HG03097 (cell line): ENCODE data around the gene MAP3K8.

Source experiments
- ATAC-seq: cut with Tn5 transposase; IDR thresholded peaks from one replicate; pipeline ENCODE4 v1.9.1; 2021; ENCODE audit not compliant: unreplicated experiment, low FRiP score

The MAP3K8 gene

DNA sequence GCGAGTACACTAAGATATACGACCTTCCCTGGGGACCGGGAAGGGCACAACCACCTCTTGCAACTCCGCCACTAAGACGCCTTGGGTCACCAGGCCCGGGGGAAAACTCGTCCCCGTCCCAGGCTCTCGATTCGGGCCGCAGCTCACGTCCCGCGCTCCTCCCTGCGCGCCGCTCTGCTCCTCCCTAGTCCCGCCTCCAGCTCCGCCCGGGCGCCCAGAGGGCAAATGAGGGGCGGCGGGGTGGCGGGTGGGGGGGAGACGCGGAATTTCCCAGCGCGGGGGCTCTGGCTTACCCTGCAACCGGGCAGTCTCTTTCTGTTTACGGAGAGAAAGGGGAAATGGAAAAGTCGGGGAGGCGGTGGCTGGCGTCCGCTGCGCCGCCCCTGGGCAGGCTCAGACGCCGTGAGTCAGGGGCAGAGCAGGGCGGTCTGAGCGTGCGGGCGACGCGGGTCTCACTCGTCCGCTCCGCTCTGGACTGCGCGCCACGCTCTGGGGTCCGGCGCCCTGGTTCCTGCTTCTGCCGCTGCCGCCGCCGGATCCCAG is at the start of gene MAP3K8:
MAP3K8 (plus strand) TSS at position 455 of the 543 bp plus-strand sequence. CDS start 4,755 bp downstream, outside the sequence.
- ATAC-seq = peak; percentile 60

- ATAC-seq = no peak
These were observed 49.2 kb upstream of the MAP3K8 start for GRCh38 chr10:30384701-30385201.

GRCh38 chr10:30386801-30387588 is 47.0 kb upstream of the MAP3K8 start:
- no peak for ATAC-seq

- ATAC-seq = no peak
These were observed 46.2 kb upstream of the MAP3K8 start for GRCh38 chr10:30387646-30388243.

GRCh38 chr10:30389543-30389942 is 44.4 kb upstream of the MAP3K8 start:
- no peak for ATAC-seq

GRCh38 chr10:30390207-30390606 is 43.8 kb upstream of the MAP3K8 start:
- ATAC-seq = no peak

- no peak for ATAC-seq
These were observed 42.7 kb upstream of the MAP3K8 start for GRCh38 chr10:30391266-30391665.

DNA sequence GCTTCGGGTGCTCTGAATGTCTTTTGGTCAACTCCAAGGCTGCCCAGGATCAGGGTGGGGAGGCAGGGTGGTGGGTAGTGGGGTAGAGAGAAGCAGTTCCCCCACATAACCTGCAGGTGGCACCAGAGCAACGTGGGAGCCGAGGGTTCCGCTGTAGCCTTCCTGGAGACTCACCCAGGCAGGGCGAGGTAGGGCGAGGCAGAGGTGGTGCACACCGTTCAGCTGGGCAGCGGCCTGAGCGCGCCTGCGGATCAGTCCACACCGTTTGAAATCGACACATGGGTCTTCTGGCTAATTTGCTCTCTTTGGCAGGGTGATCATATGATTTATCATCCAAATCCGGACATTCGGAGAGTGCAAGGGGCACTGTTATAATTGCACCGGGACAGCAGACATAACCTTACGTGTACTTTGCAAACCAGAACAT is 41.4 kb upstream of the MAP3K8 start:
- peak; percentile 89 for ATAC-seq

- no peak for ATAC-seq
These were observed 37.7 kb upstream of the MAP3K8 start for GRCh38 chr10:30396293-30396692.

DNA sequence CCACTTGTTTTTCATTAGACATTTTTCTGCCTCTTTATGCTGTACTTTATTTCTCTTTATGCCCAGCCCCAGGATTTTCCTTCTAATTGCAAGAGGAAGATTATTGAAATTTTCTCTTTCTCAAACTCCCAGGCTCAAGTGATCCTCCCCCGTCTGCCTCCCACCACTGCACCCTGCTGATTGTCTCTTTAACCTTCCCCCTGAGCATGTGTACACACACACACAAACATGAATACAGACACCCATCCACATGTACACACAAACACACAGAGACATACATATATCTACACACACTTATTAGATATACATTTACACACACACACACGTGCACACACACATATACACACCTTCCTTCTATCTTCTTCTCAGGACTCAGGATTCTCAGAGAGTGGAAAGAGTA is 37.3 kb upstream of the MAP3K8 start:
- ATAC-seq = no peak

GRCh38 chr10:30398193-30398592 is 35.8 kb upstream of the MAP3K8 start:
- no peak for ATAC-seq

GRCh38 chr10:30398788-30399187 is 35.2 kb upstream of the MAP3K8 start:
- ATAC-seq = no peak

DNA sequence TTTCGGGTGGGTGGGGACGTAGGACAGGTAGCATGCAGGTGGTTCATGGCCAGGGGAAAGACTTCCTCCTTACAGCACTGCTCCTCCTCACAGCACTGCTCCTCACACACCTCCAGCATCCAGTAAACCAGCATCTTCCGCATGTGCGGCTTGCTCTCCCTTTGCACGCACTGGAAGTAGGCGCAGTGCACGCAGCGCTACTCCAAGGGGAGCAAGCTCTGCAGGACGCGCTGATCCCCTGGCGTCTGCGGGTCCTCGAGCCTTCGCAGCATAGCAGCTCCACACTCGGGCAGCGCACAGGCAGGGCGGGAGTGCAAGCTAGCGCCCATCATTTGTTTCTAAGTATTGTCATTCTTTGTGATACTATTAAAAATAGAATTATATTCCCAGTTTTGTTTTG is 30.5 kb upstream of the MAP3K8 start:
- ATAC-seq = no peak

DNA sequence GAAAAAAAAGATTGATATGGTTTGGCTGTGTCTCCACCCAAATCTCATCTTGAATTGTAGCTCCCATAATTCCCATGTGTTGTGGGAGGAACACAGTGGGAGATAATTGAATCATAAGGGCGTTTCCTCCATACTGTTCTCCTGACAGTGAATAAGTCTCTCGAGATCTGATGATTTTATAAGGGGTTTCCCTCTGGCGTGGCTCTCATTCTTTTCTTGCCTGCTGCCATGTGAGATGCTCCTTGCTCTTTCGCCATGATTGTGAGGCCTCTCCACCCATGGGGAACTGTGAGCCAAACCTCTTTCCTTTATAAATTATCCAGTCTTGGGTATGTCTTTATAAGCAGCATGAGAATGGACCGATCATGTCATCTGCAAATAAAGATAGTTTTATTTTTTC is 29.4 kb upstream of the MAP3K8 start:
- ATAC-seq = no peak

DNA sequence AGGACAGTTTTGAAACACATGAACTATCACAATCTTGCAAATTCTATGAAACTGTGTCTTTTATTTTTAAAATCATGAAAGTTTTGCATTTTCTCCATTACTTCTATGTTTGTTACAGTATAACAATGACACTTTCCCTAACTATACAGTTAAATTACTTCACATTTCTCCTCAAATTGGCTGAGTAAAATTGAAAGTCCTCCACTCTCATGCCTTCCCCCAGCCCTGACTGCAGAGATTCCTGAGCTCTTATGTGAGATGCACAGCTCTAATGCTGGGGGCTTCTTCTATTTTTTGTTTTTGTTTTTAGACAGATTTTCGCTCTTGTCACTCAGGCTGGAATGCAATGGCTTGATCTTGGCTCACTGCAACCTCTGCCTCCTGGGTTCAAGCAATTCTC is 22.7 kb upstream of the MAP3K8 start:
- no peak for ATAC-seq

GRCh38 chr10:30412901-30413300 is 21.1 kb upstream of the MAP3K8 start:
- no peak for ATAC-seq

GRCh38 chr10:30413996-30414576 is 19.9 kb upstream of the MAP3K8 start:
- peak; percentile 42 for ATAC-seq

GRCh38 chr10:30415593-30415992 is 18.4 kb upstream of the MAP3K8 start:
- ATAC-seq = no peak

- ATAC-seq = no peak
These were observed 16.7 kb upstream of the MAP3K8 start for GRCh38 chr10:30417301-30417700.

DNA sequence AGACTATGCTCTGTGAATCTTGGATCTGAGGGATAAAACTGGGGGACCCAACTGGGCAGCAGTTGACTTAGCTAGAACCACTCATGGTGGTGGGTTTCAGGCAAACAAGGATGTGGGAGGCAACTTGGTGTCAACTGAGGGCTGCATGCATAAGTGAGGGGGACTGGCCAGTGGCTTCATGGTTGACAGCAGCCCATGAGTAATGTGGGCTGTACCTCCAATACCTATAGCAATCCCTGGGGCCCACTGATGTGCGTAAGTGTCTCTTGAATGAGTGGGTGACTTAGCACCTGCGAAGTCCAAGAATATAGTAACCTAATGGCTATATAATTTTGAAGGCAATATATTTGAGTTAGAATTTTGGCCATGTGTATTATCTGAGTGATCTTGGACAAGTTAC is 13.7 kb upstream of the MAP3K8 start:
- ATAC-seq = peak; percentile 58

DNA sequence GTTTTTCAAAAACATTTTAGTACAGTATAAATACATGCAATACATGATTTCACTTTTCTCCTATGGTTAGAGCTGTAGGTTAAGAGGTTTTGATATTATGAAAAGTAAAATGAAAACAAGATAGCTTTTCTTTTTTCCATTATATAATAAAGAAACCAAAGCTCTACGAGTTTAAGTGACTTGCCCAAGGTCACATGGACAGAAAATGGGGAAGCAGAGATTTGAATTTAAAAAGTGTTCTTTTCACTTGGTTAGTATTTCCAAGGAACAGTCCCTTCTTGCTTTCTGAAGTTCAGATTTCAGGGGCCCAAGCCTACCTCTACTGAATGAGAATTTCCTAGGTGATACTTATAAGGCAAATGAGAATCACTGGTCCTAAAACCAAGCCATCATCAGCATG is 13.2 kb upstream of the MAP3K8 start:
- no peak for ATAC-seq
